Measurements from ENCODE around the gene SPIRE2. TPM values are rescaled to one million over a fixed set of nuclear protein-coding genes. Genes with fewer than 3 reads are reported as not detected.
"Not testable (repeated sequence)": the region's sequence is repeated elsewhere in the genome, so short reads cannot be mapped to it uniquely, and the experiment has no call there.

Gene SPIRE2
- total and polyA plus RNA-seq, 7 donors, result 0.82 to 44.0 (median 5.3) TPM

DNA sequence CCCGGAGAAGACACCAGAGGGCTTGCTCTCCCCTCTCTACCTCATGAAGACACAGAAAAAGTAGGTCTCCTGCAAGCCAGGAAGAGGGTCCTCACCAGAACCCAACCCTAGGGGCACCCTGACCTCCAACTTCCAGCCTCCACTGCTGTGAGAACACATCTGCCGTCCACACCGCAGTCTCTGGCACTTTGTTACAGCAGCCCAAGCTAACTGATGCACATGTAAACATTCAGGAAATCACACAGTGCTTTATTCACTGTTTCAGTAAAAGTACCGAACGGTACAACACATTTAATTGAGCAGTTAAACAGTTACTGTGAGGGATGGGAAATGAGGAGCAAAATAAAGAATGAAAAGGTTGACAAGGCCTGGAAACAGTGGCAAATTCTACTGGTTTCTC lies 30.1 kb upstream of the SPIRE2 start:
- TF ChIP-seq POLR2A (IDR thresholded peaks at IDR 0.05) (no peak), POLR2AphosphoS5 (IDR thresholded peaks at IDR 0.05) (no peak), EP300 (IDR thresholded peaks at IDR 0.05) (no peak)
- TF ChIP-seq, protein P1, sequence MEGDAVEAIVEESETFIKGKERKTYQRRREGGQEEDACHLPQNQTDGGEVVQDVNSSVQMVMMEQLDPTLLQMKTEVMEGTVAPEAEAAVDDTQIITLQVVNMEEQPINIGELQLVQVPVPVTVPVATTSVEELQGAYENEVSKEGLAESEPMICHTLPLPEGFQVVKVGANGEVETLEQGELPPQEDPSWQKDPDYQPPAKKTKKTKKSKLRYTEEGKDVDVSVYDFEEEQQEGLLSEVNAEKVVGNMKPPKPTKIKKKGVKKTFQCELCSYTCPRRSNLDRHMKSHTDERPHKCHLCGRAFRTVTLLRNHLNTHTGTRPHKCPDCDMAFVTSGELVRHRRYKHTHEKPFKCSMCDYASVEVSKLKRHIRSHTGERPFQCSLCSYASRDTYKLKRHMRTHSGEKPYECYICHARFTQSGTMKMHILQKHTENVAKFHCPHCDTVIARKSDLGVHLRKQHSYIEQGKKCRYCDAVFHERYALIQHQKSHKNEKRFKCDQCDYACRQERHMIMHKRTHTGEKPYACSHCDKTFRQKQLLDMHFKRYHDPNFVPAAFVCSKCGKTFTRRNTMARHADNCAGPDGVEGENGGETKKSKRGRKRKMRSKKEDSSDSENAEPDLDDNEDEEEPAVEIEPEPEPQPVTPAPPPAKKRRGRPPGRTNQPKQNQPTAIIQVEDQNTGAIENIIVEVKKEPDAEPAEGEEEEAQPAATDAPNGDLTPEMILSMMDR (IDR thresholded peaks at IDR 0.05), result no peak
- Histone ChIP-seq H3K36me3 (no peaks in the 10 kb centered on the region), H3K4me3 (no peak overlapping the region), H3K4me1 (peaks cover 0 to 18% (median 11%) of the 10 kb centered on the region in 4 donors), H3K27me3 (no peaks in the 10 kb centered on the region), H3K27ac (no peak overlapping the region), H3K9me3 (no peaks in the 10 kb centered on the region)
- 96% methylated on average over 5 of the region's 5 CpGs for WGBS, 2 donors
- intact Hi-C loops (cut with DNase I), result no loop called here
- no peak for DNase-seq

DNA sequence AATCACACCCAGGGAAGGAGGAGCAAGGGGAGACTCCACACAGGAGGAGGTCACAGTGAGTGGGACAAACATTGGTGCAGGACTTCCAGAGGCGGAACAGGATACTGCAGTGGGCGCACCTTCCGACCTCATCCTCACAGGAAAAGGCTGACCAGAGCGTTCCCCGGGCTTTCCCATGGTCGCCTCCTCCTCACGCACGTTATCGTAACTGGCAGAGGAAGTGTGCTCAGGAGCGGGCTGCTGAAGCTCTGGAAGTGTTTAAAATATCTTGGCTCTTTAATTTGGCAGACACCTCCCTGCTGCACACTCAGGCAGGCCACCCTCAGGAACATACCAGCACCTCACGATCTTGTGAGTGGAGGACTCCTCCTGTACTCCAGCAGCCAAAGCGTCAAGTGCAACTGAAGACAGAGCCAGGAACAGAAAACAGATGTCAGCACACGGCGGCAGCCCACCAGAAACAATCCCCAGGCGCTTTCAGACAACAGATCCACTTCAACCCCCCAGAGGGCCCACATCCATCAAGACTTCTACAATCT lies 29.4 kb upstream of the SPIRE2 start:
- TF ChIP-seq, protein P1 (IDR thresholded peaks at IDR 0.05), result no peak
- Histone ChIP-seq H3K27ac (peak overlapping the region in 2 of 4 donors; percentile 40 to 41), H3K27me3 (no peaks in the 10 kb centered on the region), H3K4me1 (peaks cover 0 to 18% (median 11%) of the 10 kb centered on the region in 4 donors), H3K9me3 (no peaks in the 10 kb centered on the region), H3K4me3 (peak overlapping the region in 2 of 4 donors; percentile 2 to 14), H3K36me3 (no peaks in the 10 kb centered on the region)
- intact Hi-C loops (cut with DNase I), result no loop called here
- DNase-seq, result no peak
- WGBS, 2 donors, result 88 to 95% methylated on average over 15 of the region's 15 CpGs

DNA sequence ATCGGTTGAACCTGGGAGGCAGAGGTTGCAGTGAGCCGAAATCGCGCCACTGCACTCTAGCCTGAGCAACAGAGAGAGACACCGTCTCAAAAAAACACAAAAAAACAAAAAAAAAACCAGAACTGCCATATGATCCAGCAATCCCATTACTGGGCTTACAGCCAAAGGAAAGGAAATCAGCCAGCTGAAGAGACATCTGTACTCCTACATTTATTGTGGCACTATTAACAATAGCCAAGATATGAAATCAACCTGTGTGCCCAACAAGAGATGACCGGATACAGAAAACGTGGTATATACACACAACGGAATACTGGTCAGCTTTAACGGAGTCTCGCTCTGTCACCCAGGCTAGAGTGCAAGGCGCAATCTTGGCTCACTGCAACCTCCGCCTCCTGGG lies 26.5 kb upstream of the SPIRE2 start:
- TF ChIP-seq, protein P1 (IDR thresholded peaks at IDR 0.05), result no peak
- TF ChIP-seq POLR2A (IDR thresholded peaks at IDR 0.05) (no peak), POLR2AphosphoS5 (IDR thresholded peaks at IDR 0.05) (no peak), EP300 (IDR thresholded peaks at IDR 0.05) (no peak)
- no peaks in the 10 kb centered on the region for H3K27me3 ChIP-seq
- no peaks in the 10 kb centered on the region for H3K9me3 ChIP-seq
- no peak overlapping the region for H3K27ac ChIP-seq
- peaks cover 0 to 18% (median 11%) of the 10 kb centered on the region in 4 donors for H3K4me1 ChIP-seq
- WGBS, 2 donors, result 89 to 92% methylated on average over 12 of the region's 12 CpGs
- no peak for DNase-seq
- intact Hi-C loops (cut with DNase I), result no loop called here
- H3K4me3 ChIP-seq, result no peak overlapping the region
- no peaks in the 10 kb centered on the region for H3K36me3 ChIP-seq

DNA sequence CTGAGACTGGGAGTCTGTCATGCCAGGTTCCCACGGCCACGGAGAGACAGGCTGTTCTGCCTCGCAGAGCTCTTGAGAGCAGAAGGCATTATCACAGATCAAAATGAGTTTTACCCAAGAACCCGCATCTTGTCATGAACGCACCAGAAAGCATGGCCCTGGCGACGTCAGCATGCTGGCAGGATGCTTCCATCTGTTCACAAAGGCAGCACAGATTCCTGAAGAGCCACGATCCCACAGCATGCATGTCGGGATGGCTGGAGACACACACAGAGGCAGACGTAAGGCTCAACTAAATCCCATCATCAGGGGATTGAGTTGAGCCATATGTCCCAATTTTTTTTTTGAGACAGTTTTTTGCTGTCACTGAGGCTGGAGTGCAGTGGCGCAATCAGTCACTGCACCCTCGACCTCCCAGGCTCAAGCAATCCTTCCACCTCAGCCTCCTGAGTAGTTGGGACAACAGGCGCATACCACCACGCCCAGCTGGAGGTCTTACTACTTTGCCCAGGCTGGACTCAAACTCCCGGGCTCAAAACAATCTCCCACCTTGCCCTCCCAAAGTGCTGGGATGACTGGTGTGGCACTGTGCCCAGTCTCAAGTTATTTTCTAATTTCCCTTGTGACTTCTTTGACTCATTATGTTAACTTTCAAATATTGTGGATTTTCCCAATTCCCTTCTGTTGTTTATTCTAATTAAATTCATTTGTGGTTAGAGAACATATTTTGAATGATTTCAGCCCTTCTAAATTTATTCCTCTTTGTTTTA lies 23.0 kb upstream of the SPIRE2 start:
- TF ChIP-seq EP300 (IDR thresholded peaks at IDR 0.05), result no peak
- TF ChIP-seq POLR2A (IDR thresholded peaks at IDR 0.05), result no peak
- TF ChIP-seq POLR2AphosphoS5 (IDR thresholded peaks at IDR 0.05), result no peak
- TF ChIP-seq, protein P1 (IDR thresholded peaks at IDR 0.05), result no peak
- intact Hi-C loops (cut with DNase I), result no loop called here
- 86% methylated on average over 15 of the region's 15 CpGs for WGBS, 2 donors

DNA sequence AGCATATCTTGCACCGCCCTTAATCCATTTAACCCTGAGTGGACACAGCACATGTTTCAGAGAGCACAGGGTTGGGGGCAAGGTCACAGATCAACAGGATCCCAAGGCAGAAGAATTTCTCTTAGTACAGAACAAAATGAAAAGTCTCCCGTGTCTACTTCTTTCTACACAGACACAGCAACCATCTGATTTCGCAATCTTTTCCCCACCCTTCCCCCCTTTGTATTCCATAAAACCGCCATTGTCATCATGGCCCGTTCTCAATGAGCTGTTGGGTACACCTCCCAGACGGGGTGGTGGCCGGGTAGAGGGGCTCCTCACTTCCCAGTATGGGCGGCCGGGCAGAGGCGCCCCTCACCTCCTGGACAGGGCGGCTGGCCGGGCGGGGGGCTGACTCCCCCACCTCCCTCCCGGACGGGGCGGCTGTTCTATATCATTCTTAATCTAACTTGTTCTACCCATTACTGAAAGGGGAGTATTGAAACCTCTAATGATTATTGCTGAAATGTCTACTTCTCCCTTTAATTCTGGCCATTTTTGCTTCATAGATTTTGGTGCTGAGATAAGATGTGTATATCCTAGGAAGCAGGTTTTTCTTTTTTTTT lies 21.6 kb upstream of the SPIRE2 start:
- H3K4me3 ChIP-seq; H3K27ac ChIP-seq; intact Hi-C loops (cut with DNase I); H3K4me1 ChIP-seq; H3K27me3 ChIP-seq; DNase-seq; H3K36me3 ChIP-seq; H3K9me3 ChIP-seq: not testable (repeated sequence)
- WGBS, 2 donors, result 86 to 88% methylated on average over 15 of the region's 16 CpGs

More for the DNA sequence above, 23.0 kb upstream of the SPIRE2 start:
- Histone ChIP-seq H3K9me3 (no peaks in the 10 kb centered on the region), H3K4me1 (no peaks in the 10 kb centered on the region), H3K4me3 (no peak overlapping the region), H3K27ac (no peak overlapping the region), H3K36me3 (no peaks in the 10 kb centered on the region), H3K27me3 (no peaks in the 10 kb centered on the region)
- no peak for DNase-seq

Measured in sigmoid colon (tissue), 7 donors.